ENCODE measurements around the gene MGAT4C. TPM values are rescaled to one million over a fixed set of nuclear protein-coding genes. Genes with fewer than 3 reads are reported as not detected.
"Not testable (repeated sequence)": the region's sequence is repeated elsewhere in the genome, so short reads cannot be mapped to it uniquely, and the experiment has no call there.

The MGAT4C gene
- total RNA-seq, 1 donor from 2014 or later, result 2.6 TPM

GRCh38 chr12:86148612-86149011 lies 107.6 kb downstream of the MGAT4C start:
- intact Hi-C loops (cut with DNase I), result no loop called here
- DNase-seq (no peak), ATAC-seq (ENCODE audit: poor library complexity) (no peak)

- ATAC-seq (ENCODE audit: poor library complexity), result no peak
- DNase-seq, result no peak
- intact Hi-C loops (cut with DNase I), result no loop called here
Observed at GRCh38 chr12:86148071-86148470, 108.1 kb downstream of the MGAT4C start.

GRCh38 chr12:86145156-86145555 lies 111.0 kb downstream of the MGAT4C start:
- intact Hi-C loops (cut with DNase I), result no loop called here
- no peak for DNase-seq
- ATAC-seq (ENCODE audit: poor library complexity), result no peak

- DNase-seq, result no peak
- intact Hi-C loops (cut with DNase I), result no loop called here
- ATAC-seq (ENCODE audit: poor library complexity), result no peak
Observed at GRCh38 chr12:86143162-86143561, 113.0 kb downstream of the MGAT4C start.

- DNase-seq (no peak), ATAC-seq (ENCODE audit: poor library complexity) (no peak)
- intact Hi-C loops (cut with DNase I), result no loop called here
Observed at GRCh38 chr12:86139671-86140070, 116.5 kb downstream of the MGAT4C start.

- intact Hi-C loops (cut with DNase I), result no loop called here
- DNase-seq (no peak), ATAC-seq (ENCODE audit: poor library complexity) (no peak)
Observed at GRCh38 chr12:86138770-86139169, 117.4 kb downstream of the MGAT4C start.

GRCh38 chr12:86137936-86138335 lies 118.3 kb downstream of the MGAT4C start:
- no peak for ATAC-seq (ENCODE audit: poor library complexity)

GRCh38 chr12:86134561-86134960 lies 121.6 kb downstream of the MGAT4C start:
- intact Hi-C loops (cut with DNase I), result no loop called here
- ATAC-seq (ENCODE audit: poor library complexity) (no peak), DNase-seq (no peak)

More at GRCh38 chr12:86137936-86138335, 118.3 kb downstream of the MGAT4C start:
- no peak for DNase-seq
- intact Hi-C loops (cut with DNase I), result no loop called here

- ATAC-seq (ENCODE audit: poor library complexity); intact Hi-C loops (cut with DNase I); DNase-seq: not testable (repeated sequence)
Observed at GRCh38 chr12:86126900-86127299, 129.3 kb downstream of the MGAT4C start.

GRCh38 chr12:86122846-86123468 lies 133.2 kb downstream of the MGAT4C start:
- intact Hi-C loops (cut with DNase I), result no loop called here
- ATAC-seq (ENCODE audit: poor library complexity), result no peak
- no peak for DNase-seq

- intact Hi-C loops (cut with DNase I), result no loop called here
- ATAC-seq (ENCODE audit: poor library complexity) (no peak), DNase-seq (no peak)
Observed at GRCh38 chr12:86118161-86118560, 138.0 kb downstream of the MGAT4C start.

- intact Hi-C loops (cut with DNase I), result no loop called here
- ATAC-seq (ENCODE audit: poor library complexity) (no peak), DNase-seq (no peak)
Observed at GRCh38 chr12:86117711-86118110, 138.5 kb downstream of the MGAT4C start.

GRCh38 chr12:86104087-86104486 lies 152.1 kb downstream of the MGAT4C start:
- intact Hi-C loops (cut with DNase I), result no loop called here
- DNase-seq (no peak), ATAC-seq (ENCODE audit: poor library complexity) (no peak)

- intact Hi-C loops (cut with DNase I), result no loop called here
- no peak for DNase-seq
- no peak for ATAC-seq (ENCODE audit: poor library complexity)
Observed at GRCh38 chr12:86097161-86097560, 159.0 kb downstream of the MGAT4C start.

- DNase-seq, result no peak
- ATAC-seq (ENCODE audit: poor library complexity), result no peak
- intact Hi-C loops (cut with DNase I), result no loop called here
Observed at GRCh38 chr12:86091681-86092080, 164.5 kb downstream of the MGAT4C start.

GRCh38 chr12:86081843-86082242 lies 174.3 kb downstream of the MGAT4C start:
- intact Hi-C loops (cut with DNase I), result no loop called here
- ATAC-seq (ENCODE audit: poor library complexity) (no peak), DNase-seq (no peak)

GRCh38 chr12:86059052-86059451 lies 197.1 kb downstream of the MGAT4C start:
- DNase-seq, result not testable (repeated sequence)

GRCh38 chr12:86057092-86057845 lies 198.9 kb downstream of the MGAT4C start:
- no peak for DNase-seq
- ATAC-seq (ENCODE audit: poor library complexity), result no peak
- intact Hi-C loops (cut with DNase I), result no loop called here

More at GRCh38 chr12:86059052-86059451, 197.1 kb downstream of the MGAT4C start:
- ATAC-seq (ENCODE audit: poor library complexity); intact Hi-C loops (cut with DNase I): not testable (repeated sequence)

- intact Hi-C loops (cut with DNase I), result no loop called here
- no peak for DNase-seq
Observed at GRCh38 chr12:86052921-86053320, 203.3 kb downstream of the MGAT4C start.

GRCh38 chr12:86050010-86050409 lies 206.2 kb downstream of the MGAT4C start:
- ATAC-seq (ENCODE audit: poor library complexity) (no peak), DNase-seq (no peak)
- intact Hi-C loops (cut with DNase I), result no loop called here

More at GRCh38 chr12:86052921-86053320, 203.3 kb downstream of the MGAT4C start:
- ATAC-seq (ENCODE audit: poor library complexity), result no peak
